Stimulated activated CD4-positive, alpha-beta T cell treated with anti-CD3 and anti-CD28 coated beads, Interleukin-4, amount 100 ng/mL, for 24 hours (primary cell): Measurements from ENCODE around the gene TSHZ1.
A peak's percentile ranks its signal among the peaks of the same experiment; 100 is the strongest.

ENCODE experiments used
- DNase-seq: peaks from one replicate; pipeline ENCODE4 v3.0.0-alpha.2; 2020

Gene TSHZ1

GRCh38 chr18:75249672-75250470 lies 39.3 kb downstream of the TSHZ1 start:
- no peak for DNase-seq

GRCh38 chr18:75250471-75250821 lies 39.8 kb downstream of the TSHZ1 start:
- no peak for DNase-seq

DNA sequence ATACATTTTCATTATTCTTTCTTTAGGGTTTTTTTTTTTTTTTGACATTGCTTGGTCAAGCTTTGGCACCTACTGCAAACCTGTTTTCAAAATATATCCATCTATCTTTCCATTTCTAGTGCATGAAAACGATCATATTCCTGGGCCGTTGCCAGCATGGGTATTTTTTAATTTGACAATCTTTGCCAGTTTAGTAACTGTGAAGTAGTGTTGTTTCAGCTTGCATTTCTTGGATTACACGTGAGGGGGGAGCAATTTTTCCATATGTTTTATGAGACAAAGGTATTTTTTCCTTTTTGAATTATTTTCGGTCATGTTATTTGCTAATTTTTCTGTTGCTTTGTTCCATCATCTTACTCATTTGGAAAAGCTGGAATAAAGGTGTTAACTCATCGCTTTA lies 40.9 kb downstream of the TSHZ1 start:
- DNase-seq, result no peak

- DNase-seq, result no peak
Observed at GRCh38 chr18:75252136-75252535, 41.5 kb downstream of the TSHZ1 start.

DNA sequence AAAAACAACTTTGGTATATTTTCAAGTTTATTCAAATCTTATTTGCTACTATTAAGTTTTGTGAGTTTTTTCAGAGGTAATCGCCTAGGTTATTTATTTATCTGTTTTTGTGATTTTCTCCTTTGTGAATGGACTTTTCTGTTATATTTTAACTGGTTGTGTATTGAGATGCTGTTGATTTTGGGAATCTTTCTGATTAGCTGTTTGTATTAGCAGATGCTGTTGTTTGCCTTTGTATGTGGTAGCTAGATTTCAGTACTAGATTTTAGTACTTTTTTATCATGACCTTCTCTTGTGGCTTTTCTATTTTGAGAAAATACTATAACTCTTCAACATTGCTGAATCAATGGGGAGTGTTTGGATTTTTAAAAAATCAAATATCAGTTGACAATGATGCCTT lies 42.4 kb downstream of the TSHZ1 start:
- DNase-seq, result no peak

GRCh38 chr18:75253784-75254183 lies 43.2 kb downstream of the TSHZ1 start:
- no peak for DNase-seq

- DNase-seq, result no peak
Observed at GRCh38 chr18:75255094-75255493, 44.5 kb downstream of the TSHZ1 start.

GRCh38 chr18:75256376-75256775 lies 45.8 kb downstream of the TSHZ1 start:
- DNase-seq, result no peak

GRCh38 chr18:75257605-75258004 lies 47.0 kb downstream of the TSHZ1 start:
- no peak for DNase-seq

GRCh38 chr18:75261430-75262223 lies 51.0 kb downstream of the TSHZ1 start:
- DNase-seq, result no peak

- DNase-seq, result no peak
Observed at GRCh38 chr18:75262511-75262910, 51.9 kb downstream of the TSHZ1 start.

- no peak for DNase-seq
Observed at GRCh38 chr18:75264195-75264594, 53.6 kb downstream of the TSHZ1 start.

- DNase-seq, result no peak
Observed at GRCh38 chr18:75264926-75265597, 54.5 kb downstream of the TSHZ1 start.

- no peak for DNase-seq
Observed at GRCh38 chr18:75265872-75266271, 55.3 kb downstream of the TSHZ1 start.

DNA sequence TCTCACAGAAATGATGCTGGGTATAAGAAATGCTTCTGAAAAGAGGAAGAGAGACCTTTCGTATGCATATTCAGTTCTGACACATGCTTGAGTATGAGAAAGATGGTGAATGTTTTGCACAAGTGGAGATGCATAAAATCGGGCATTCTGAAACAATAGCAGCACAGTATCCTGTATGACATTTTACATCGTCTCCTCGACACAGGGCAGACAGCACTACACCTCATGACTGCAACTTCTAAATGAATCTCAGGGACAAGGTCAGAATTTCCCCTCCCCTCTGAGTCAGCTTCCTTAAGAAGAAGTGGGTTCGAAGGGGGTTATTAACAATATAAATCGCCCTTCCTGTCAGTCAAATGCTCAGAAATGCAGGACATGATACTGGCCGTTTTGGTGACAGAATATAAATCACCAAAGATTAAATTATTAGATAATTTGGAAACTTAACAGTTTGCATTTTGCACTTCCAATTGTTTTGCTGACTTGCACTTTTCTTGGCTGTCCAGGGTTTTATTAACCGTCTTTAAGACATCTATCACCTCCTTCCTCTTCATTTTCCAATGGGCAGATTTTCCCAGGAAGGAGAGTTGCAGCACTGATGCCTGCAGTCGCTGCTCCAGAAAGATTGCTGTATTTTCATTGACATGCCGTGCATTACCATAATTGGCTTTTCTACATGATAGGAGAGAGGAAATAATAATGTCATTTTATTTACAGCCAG lies 57.2 kb downstream of the TSHZ1 start:
- DNase-seq, result no peak

DNA sequence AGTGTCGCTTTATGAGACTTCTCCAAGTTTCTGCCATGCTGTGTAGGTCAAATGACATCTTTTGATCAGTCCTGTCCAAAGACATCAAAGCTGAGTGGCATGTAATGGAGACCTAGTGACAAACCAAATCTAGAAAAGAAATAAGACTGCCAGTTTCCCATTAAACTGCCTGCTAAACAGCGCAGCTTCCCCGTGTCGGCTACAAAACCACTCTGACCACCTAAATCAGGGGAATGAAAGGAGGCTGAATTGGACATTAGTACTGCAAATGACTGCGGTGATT lies 57.7 kb downstream of the TSHZ1 start:
- DNase-seq, result no peak

DNA sequence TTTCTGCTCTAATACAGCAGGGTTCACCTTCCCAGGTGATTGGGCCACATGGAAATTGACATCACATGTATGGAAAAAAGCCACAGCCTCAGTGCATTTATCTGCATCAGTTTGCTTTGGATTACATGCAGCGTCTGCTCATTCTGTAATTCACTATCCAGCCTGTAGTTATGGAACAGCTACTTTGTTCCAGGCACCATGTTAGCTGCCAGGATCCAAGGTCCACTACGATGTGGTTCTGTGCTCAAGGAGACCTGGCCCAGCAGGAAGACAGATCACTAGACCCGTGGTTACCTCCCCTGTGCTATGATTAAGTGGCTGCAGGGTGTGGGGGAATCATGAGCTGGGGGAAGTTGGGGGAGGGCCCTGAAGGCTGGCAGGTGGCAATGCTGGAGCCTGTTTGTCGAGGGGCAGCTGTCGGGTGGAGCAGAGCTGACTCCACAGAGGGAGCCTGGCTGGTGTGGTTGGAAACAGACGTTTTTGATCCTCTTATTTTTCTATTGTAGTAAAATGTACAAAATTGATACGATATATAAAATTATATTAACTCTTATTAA lies 58.6 kb downstream of the TSHZ1 start:
- no peak for DNase-seq

DNA sequence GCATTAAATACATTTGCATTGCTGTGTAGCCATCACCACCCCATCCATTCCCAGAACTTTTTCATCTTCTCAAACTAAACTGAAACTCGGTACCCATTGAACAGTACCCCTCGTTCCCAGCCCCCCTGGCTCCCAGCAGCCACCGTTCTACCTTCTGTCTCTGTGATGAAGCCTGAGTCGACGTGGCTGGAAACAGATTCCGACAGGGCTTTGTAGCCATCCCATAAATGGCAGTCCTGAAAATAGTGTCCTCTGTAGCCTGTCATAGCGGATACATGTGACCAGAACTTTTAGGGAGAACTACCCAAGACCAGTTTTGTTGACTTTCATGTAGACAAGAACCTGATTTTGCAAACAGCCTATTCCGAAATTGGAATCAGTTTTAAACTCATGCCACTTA lies 59.1 kb downstream of the TSHZ1 start:
- DNase-seq, result no peak

DNA sequence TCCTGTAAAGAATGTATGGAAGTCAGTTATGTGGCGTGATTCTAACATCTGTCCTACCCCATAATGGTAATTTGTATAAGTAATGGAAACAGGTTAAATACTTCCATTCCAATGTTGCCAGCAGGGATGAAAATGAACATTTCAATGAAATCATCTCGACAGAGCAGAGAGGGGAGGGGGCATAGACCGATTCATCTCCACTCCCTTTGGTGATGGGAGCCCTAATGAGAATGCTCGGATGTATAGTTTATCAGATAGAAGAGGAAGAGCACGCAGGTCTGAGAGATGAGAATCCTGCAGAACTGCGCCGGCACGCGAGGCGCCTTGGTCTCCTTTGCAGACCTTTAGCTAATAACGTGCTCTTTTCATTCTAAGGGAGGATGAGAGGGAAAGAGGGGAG lies 61.4 kb downstream of the TSHZ1 start:
- DNase-seq, result no peak

DNA sequence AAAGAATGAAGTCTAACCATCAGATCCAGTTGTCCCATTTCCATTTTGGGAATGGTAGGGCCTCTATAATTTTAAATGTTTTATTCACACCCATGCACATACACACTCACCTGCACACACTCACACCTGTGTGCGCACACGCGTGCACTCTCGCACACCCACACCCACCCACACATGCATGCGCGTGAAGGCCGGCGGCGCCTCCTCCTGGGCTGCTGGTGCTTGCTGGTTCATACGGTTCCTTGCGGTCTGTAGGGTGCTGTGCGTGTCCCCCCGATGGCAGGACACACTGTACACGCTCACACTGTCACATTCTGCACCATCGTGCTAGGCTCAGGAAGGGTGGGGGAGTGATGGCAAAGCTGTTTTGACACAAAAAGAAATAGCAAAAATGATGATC lies 63.2 kb downstream of the TSHZ1 start:
- DNase-seq, result no peak

GRCh38 chr18:75275226-75275625 lies 64.6 kb downstream of the TSHZ1 start:
- DNase-seq, result no peak

GRCh38 chr18:75276818-75277609 lies 66.4 kb downstream of the TSHZ1 start:
- DNase-seq, result peak; percentile 6

DNA sequence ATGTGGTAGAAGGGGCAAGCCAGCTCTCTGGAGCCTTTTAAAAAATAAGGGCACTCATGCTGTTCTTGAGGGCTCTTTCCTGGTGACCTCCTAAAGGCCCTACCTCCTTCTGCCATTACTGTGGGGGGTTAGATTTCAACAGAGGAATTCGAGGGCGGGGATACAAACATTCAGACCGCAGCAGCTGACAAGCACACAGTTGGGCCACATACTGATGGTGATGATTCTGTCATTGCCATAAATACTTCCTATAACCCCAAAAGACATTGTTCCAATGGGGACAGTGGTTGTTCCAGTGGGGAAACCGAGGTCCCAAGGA lies 67.0 kb downstream of the TSHZ1 start:
- no peak for DNase-seq
